HG03439 (cell line): Measurements from ENCODE around the gene SMOC2.
"Not testable (repeated sequence)": the region's sequence is repeated elsewhere in the genome, so short reads cannot be mapped to it uniquely, and the experiment has no call there.

Experiments
- ATAC-seq: cut with Tn5 transposase; IDR thresholded peaks from one replicate; pipeline ENCODE4 v1.9.1; 2021; ENCODE audit warnings: mild to moderate bottlenecking, moderate library complexity; ENCODE audit not compliant: unreplicated experiment

The SMOC2 gene

DNA sequence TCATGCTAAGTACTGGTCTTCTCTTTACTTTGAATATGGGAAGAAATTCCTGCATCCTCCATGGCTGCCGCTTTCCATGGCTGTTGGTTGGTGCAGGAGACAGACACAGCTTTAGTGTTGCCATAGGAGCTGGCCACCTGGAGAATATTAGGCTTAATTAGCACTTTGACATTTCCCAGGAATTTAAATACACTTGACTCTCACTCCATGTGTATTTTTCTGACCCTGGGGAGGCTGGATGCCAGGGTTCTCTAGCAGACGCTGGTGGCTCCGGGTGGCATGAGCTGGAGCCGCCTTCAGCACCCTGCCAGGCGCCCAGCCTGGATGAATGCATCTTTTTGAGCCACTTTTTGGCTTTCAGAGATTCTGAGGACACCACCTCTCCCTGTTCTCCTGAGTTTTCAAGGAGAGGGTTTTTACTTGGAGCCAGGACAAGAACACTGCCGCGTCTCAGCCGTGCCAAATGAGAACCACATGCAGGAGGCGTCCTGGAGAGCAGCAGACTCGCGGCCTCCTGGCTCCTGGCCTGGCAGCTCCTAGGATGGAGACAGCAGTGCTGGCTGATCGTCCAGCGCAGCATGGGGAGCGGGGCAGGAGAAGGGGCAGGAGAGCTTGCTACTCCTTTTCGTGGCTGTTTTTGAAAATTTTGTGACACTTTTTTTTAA, 258.8 kb downstream of the SMOC2 start:
- no peak for ATAC-seq

GRCh38 chr6:168700880-168701279, 259.9 kb downstream of the SMOC2 start:
- ATAC-seq: no peak

GRCh38 chr6:168703990-168704389, 263.0 kb downstream of the SMOC2 start:
- no peak for ATAC-seq

DNA sequence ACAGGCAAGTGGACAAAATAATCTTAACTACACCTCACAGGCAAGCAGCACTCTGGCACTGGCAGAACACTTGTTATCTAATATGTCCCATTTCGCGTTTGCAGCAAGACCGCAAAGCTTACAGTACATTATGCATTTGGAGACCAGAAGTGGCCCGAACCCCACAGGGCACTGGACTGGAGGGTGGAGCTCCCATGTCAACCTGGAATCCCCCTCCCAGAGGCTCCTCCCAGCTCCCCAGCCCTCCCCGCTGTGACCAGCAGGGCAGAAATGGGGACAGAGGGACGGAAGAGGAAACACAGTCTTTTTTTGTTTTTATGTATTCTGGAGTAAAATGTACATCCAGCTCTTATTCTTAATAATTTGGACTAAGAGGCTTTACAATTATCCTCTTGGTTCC, 263.7 kb downstream of the SMOC2 start:
- ATAC-seq: no peak

GRCh38 chr6:168705271-168705670, 264.3 kb downstream of the SMOC2 start:
- not testable (repeated sequence) for ATAC-seq

GRCh38 chr6:168706471-168707177, 265.6 kb downstream of the SMOC2 start:
- ATAC-seq: no peak

DNA sequence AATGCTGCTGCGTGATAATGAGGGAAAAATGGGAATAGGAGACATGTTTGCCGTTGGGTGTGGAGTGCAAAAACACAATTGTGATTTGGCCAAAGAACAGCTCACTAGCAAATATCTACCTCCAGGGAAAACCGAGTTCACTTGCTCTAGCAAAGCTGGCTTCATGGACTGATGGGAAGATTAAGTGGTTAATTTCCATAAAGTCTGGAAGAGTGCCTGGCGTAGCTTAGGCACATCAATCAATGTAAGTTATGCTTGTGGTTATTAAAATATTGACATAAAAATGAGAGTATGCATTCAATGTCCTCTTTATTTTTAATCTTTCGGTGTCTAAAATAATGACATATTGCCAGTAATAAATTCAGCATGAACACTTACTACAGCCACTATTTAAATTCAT, 267.5 kb downstream of the SMOC2 start:
- no peak for ATAC-seq

- ATAC-seq: no peak
These were observed 268.0 kb downstream of the SMOC2 start for GRCh38 chr6:168708984-168709383.

DNA sequence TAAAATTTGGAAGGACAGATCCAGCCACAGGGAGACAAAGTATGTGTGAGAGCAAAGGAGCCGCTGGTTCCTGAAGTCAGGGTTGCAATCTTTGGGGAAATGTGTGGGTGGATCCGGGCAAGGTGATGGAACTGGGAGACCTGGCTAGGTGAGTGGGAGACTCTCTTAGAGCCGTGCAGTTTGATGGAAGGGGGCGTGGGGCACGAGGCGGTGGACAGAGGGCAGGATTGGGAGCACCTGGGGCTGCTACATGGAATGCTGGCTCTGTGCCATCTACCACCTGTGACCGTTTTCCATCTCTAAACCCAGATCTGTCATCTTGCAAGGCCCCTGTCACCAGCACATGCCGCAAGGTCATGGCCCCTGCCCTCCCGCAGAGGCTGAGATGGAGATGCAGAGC, 268.4 kb downstream of the SMOC2 start:
- ATAC-seq: no peak

DNA sequence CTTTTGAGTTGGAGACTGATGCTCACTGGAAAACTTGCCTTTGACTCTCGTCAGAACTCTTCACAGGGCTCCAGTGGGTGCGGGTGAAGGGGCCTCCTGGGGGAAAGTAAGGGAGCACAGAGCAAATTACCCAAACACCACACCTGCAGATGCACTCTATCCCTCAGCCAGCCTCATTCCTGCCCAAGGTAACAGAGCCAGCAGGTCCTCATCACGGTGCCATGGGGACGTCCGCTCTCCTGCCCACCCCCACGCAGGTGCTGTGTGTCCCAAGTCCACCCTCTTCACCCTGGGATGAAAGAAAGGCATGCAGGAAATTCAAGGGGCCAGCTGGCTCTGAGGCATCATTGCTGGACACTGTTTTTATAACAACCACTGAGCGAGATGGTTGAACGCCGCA, 269.0 kb downstream of the SMOC2 start:
- no peak for ATAC-seq

DNA sequence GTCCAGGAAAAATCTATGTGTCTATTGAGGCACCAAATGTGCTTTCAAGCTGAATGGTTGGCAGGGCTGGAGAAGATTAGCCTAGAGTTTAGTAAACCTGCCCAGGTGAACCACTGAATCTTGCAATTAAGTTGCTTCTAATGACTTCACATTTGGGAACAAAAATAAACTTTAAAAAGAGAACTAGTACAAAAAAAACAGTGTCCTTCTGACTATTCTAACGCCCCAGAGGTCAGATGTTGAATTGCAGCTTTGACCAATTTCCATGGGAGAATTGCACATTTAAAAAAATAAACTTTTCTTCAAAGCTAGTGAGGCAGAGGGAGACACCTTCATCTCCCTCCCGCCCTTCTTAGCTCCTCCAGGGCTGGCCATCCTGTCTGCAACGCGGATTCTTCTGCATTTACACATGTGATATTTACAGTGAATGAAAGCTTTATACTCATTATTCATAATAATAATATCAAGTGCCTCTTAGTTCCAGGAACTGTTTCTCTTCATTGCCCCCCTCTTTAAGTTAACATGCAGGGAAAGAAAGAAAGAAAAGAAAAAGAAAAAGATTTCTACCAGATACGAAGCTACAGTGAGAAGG, 270.2 kb downstream of the SMOC2 start:
- ATAC-seq: no peak

DNA sequence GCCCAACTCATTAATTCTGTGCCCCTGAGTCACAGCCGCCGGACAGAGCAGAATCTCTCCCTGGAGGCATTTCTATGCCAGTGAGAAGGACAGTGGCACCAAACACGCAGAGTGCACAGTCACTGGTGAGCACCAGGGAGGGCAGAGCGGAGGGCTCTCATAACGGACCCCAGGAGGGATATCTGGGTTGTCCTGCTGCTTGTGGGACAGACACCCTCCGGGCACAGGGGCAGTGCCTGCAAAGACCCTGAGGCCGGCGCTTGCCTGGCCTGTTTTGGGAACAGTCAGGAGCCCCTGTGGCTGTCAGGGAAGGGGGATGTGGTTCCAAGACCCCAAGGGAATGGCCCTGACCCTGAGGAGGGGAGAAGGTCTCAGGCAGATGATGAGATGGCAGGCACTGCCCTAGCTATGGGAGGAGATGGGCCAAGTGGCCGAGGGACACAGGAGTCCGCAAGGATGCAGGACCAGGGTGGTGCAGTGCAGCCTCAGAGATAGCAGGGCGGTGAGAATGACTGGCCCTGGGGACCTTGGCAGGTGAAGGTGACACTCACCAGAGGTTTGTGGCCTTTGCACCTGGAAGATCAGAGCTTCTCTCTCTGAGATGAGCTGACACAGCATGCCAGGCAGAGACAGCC, 270.8 kb downstream of the SMOC2 start:
- ATAC-seq: no peak

GRCh38 chr6:168712993-168713392, 272.0 kb downstream of the SMOC2 start:
- ATAC-seq: no peak

DNA sequence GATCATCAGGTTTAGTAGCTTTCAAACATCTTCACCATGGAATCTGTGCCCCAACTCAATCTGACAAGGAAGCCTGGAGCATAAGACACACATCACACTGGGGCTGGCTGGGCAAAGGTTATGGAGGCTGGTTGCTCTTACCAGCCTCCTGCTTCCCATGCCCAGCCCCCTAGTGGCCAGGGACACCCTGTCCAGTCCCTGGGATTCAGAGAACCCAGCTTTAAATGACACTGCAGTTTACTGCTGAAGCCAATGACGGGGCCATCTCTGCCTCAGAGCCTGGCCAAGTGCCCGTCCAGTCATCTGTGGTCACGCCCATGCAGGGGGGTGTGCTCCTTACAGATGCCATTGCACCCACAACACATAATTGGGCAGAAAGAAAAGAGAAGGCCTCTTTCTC, 272.9 kb downstream of the SMOC2 start:
- no peak for ATAC-seq

- ATAC-seq: no peak
These were observed 273.7 kb downstream of the SMOC2 start for GRCh38 chr6:168714547-168715260.

DNA sequence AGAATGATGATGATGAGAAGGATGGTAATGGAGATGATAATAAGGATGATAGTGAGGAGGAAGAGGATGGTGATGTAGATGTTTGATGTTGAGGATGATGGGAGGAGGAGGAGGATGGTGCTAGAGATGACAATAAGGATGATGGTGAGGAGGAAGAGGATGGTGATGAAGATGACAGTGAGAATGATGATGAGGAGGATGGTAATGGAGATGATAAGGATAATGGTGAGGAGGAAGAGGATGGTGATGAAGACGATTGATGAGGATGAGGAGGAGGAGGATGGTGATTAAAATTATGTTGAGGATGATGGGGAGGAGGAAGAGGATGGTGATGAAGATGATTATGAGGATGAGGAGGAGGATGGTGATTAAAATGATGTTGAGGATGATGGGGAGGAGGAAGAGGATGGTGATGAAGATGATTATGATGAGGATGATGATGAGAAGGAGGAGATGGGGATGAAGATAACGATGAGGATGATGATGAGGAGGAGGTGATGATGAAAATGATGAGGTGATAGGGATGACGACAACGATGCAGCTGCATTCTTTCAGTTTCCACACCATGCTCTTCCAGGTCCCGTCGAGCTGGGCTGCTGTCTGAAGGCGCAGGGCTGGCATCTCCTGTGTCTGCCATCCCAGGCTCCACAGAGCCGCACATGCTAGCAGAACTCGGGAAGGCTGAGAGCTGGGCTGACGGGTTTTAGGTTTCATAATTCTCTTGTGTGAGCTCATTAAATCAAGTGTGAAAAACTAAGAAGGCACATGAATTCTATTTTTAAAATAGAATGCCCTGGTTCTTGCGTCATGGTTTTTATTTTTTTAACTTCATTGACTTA, 274.9 kb downstream of the SMOC2 start:
- no peak for ATAC-seq

- ATAC-seq: no peak
These were observed 275.6 kb downstream of the SMOC2 start for GRCh38 chr6:168716581-168716980.

DNA sequence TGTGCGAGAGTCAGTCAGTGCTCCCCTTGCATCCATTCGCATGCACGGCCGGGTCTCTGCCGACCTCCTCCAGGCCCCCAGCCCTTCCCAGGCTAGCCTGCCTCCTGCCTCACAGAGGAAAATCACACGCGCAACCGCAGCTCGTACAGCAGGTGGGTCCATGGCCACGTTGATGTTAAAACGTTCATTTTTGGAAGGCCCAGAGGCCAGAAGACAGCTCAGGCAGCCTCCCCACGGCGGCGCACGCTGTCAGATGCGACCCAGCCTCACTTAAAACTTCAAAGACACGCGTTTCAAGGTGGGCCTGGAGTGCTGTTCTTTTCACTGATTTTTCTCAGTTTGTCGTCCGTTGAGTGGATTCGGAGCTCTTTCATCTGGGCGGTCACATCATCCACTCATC, 276.5 kb downstream of the SMOC2 start:
- ATAC-seq: no peak
